ENCODE results near the gene HDAC8. TPM values are rescaled to one million over a fixed set of nuclear protein-coding genes. Genes with fewer than 3 reads are reported as not detected.

HDAC8 gene
- total and polyA plus RNA-seq, 9 of the 15 experiments (the other 6 are each of a cell fraction or from before 2014, with no cell fraction given) = 18.9 to 53.8 (median 28.7) TPM

DNA sequence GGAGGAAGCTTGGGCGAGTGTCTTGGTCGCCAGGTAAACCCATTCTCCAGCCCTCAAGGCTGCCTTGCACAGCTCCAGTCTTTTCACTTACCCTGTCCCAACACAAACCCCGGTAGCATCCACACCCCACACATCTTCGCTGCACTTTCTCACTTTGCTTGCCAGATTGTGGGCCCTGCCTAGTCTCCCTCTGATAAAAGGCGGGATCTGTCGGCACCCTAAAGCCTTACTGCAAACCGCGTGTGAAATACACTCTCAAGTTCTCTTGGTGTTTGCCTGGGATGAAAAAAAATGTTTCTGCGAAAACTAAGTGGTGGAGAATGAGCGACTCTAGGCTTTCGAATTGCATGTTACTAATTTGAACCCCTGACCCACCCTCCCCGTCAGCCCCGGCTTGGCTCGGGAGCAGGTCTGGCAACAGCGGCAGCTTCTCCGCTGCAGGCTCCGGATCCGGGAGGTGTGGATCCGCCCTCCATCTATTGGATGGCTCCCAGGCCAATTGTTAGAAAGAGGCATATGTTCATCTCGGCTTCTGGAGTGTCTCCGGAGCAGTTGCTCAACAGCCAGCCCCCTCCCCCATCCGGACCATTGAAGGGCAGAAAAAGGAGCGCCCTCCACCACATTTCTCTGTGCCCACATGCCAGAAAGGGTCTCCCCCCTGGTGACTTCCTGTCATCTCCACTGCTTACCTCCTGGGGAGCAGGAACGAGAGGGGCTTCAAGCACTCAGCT lies 263.9 kb downstream of the HDAC8 start (continued):
- TF ChIP-seq YY1 (IDR thresholded peaks at IDR 0.05; ENCODE audit: borderline replicate concordance in 1 of 3, control insufficient read depth in 1 of 3, extremely low read depth in 1 of 3, insufficient read depth in 3 of 3, insufficient read length in 1 of 3, insufficient replicate concordance in 2 of 3, low read depth in 1 of 3, low read length in 2 of 3) = peak in 1 of 3 experiments; percentile 18
- TF ChIP-seq ZKSCAN3 (CRISPR knock-in tag; IDR thresholded peaks at IDR 0.05) = no peak
- TF ChIP-seq, protein P1, sequence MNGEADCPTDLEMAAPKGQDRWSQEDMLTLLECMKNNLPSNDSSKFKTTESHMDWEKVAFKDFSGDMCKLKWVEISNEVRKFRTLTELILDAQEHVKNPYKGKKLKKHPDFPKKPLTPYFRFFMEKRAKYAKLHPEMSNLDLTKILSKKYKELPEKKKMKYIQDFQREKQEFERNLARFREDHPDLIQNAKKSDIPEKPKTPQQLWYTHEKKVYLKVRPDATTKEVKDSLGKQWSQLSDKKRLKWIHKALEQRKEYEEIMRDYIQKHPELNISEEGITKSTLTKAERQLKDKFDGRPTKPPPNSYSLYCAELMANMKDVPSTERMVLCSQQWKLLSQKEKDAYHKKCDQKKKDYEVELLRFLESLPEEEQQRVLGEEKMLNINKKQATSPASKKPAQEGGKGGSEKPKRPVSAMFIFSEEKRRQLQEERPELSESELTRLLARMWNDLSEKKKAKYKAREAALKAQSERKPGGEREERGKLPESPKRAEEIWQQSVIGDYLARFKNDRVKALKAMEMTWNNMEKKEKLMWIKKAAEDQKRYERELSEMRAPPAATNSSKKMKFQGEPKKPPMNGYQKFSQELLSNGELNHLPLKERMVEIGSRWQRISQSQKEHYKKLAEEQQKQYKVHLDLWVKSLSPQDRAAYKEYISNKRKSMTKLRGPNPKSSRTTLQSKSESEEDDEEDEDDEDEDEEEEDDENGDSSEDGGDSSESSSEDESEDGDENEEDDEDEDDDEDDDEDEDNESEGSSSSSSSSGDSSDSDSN (IDR thresholded peaks at IDR 0.05; ENCODE audit: borderline replicate concordance in 1 of 2, low read depth in 2 of 2, low read length in 2 of 2) = 0 out of 4 replicates have a peak, but pooled peaks of 1 of the 2 experiments have one; percentile 10
- TF ChIP-seq ZNF184 (CRISPR knock-in tag; IDR thresholded peaks at IDR 0.05) = peak; percentile 92
- TF ChIP-seq TAF1 (IDR thresholded peaks at IDR 0.05; ENCODE audit: control insufficient read depth, extremely low read depth, insufficient read depth, low read length, severe bottlenecking) = peak; percentile 35
- 0 out of 4 replicates have a peak, but pooled peaks of 1 of the 2 experiments have one; percentile 24 for TF ChIP-seq MAZ (CRISPR knock-in tag; conservative IDR thresholded peaks at IDR 0.05 in 1 of 2, IDR thresholded peaks at IDR 0.05 in 1 of 2)
- TF ChIP-seq ZBTB7A (IDR thresholded peaks at IDR 0.05; ENCODE audit: borderline replicate concordance, control insufficient read depth, low read depth, low read length) = 0 out of 2 replicates have a peak, but pooled peaks have one; percentile 29
- TF ChIP-seq CEBPB (tag; IDR thresholded peaks at IDR 0.05) = peak; percentile 93
- TF ChIP-seq, protein P2, sequence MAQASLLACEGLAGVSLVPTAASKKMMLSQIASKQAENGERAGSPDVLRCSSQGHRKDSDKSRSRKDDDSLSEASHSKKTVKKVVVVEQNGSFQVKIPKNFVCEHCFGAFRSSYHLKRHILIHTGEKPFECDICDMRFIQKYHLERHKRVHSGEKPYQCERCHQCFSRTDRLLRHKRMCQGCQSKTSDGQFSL (CRISPR knock-in tag; IDR thresholded peaks at IDR 0.05) = no peak
- TF ChIP-seq, protein P2 (tag; IDR thresholded peaks at IDR 0.05) = no peak
- TF ChIP-seq STAG1 (CRISPR knock-in tag; IDR thresholded peaks at IDR 0.05; ENCODE audit: borderline replicate concordance) = no peak
- TF ChIP-seq RFX1 (IDR thresholded peaks at IDR 0.05) = no peak
- TF ChIP-seq, protein P3, sequence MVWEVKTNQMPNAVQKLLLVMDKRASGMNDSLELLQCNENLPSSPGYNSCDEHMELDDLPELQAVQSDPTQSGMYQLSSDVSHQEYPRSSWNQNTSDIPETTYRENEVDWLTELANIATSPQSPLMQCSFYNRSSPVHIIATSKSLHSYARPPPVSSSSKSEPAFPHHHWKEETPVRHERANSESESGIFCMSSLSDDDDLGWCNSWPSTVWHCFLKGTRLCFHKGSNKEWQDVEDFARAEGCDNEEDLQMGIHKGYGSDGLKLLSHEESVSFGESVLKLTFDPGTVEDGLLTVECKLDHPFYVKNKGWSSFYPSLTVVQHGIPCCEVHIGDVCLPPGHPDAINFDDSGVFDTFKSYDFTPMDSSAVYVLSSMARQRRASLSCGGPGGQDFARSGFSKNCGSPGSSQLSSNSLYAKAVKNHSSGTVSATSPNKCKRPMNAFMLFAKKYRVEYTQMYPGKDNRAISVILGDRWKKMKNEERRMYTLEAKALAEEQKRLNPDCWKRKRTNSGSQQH (CRISPR knock-in tag; IDR thresholded peaks at IDR 0.05) = no peak
- TF ChIP-seq ATF1 (CRISPR knock-in tag; IDR thresholded peaks at IDR 0.05) = no peak
- TF ChIP-seq ATF1 (tag; IDR thresholded peaks at IDR 0.05) = peak; percentile 33; the same call in 1 of the 2 replicates
- peak; percentile 29; the same call in 1 of the 2 replicates for TF ChIP-seq CTBP1 (IDR thresholded peaks at IDR 0.05; ENCODE audit: borderline replicate concordance)
